K562 (cell line): ENCODE measurements around the gene BCL2L1. TPM values are rescaled to one million over a fixed set of nuclear protein-coding genes. Genes with fewer than 3 reads are reported as not detected.

Source experiments
- ARID2 ChIP-seq: fragments of 450-650 bp; IDR thresholded peaks from 2 replicates; pipeline ENCODE4 v1.6.1; 2017; ENCODE audit warnings: antibody characterized with exemption, mild to moderate bottlenecking
- DMBX1 ChIP-seq: fragments of 250-450 bp; sonication (Bioruptor Pico); IDR thresholded peaks from 2 replicates; pipeline ENCODE4 v1.8.0; 2022; ENCODE audit warnings: inconsistent platforms, mild to moderate bottlenecking, moderate library complexity, borderline replicate concordance
- E2F6 ChIP-seq, 2 experiments: IDR thresholded peaks; 2 replicates each; pipeline ENCODE4 v1.6.1; 2011; ENCODE audit warnings: borderline replicate concordance in 1 of 2, control low read depth in 1 of 2, low read depth in 1 of 2, low read length in 1 of 2, mild to moderate bottlenecking in 1 of 2, mixed read lengths in 1 of 2, moderate library complexity in 1 of 2; ENCODE audit not compliant: insufficient read depth in 1 of 2, insufficient read length in 1 of 2, poor library complexity in 1 of 2, severe bottlenecking in 1 of 2; ENCODE audit errors: extremely low read depth in 1 of 2
- HNRNPH1 ChIP-seq: fragments of 200-400 bp; formaldehyde crosslinking; optimal IDR thresholded peaks from 2 replicates; pipeline ENCODE3; 2017; ENCODE audit warnings: low read depth, mild to moderate bottlenecking, low read length, moderate library complexity
- HNRNPUL1 ChIP-seq: fragments of 200-400 bp; formaldehyde crosslinking; IDR thresholded peaks from 2 replicates; pipeline ENCODE4 v1.6.1; 2017; ENCODE audit warnings: low read length
- KLF1 ChIP-seq: fragments of 450-650 bp; IDR thresholded peaks from 2 replicates; pipeline ENCODE4 v1.6.1; 2016; ENCODE audit warnings: missing genetic modification characterization, missing compliant biosample characterization
- MIER1 ChIP-seq: fragments of 450-650 bp; IDR thresholded peaks from 2 replicates; pipeline ENCODE4 v1.6.1; 2016; ENCODE audit warnings: antibody characterized with exemption, mild to moderate bottlenecking, low read depth
- MTF1 ChIP-seq: fragments of 250-450 bp; sonication (Bioruptor Pico); IDR thresholded peaks from 2 replicates; pipeline ENCODE4 v1.9.0; 2021; ENCODE audit warnings: moderate library complexity, mild to moderate bottlenecking, inconsistent platforms, borderline replicate concordance
- POLR2AphosphoS2 ChIP-seq: IDR thresholded peaks from 2 replicates; pipeline ENCODE4 v1.6.1; 2012; ENCODE audit warnings: low read length, improper control_type of control experiment
- RBFOX2 ChIP-seq: fragments of 200-400 bp; formaldehyde crosslinking; IDR thresholded peaks from 2 replicates; pipeline ENCODE4 v1.6.1; 2017; ENCODE audit warnings: low read depth, mild to moderate bottlenecking, low read length, moderate library complexity
- SMAD1 ChIP-seq: fragments of 150-350 bp; IDR thresholded peaks from 2 replicates; pipeline ENCODE4 v1.6.1; 2014; ENCODE audit warnings: low read length, low read depth; ENCODE audit not compliant: partially characterized antibody
- SP1 ChIP-seq: sonication (generic); formaldehyde crosslinking; IDR thresholded peaks from 2 replicates; pipeline ENCODE4 v1.8.1; 2022; ENCODE audit warnings: mild to moderate bottlenecking, missing genetic modification reagents
- ZEB2 ChIP-seq: fragments of 450-650 bp; IDR thresholded peaks from 2 replicates; pipeline ENCODE4 v1.6.1; 2016
- ZFP1 ChIP-seq: fragments of 450-650 bp; formaldehyde crosslinking; IDR thresholded peaks from 2 replicates; pipeline ENCODE4 v1.4.0; 2020; ENCODE audit warnings: mild to moderate bottlenecking, mixed read lengths
- ZNF23 ChIP-seq: fragments of 250-450 bp; sonication (Bioruptor Pico); IDR thresholded peaks from 2 replicates; pipeline ENCODE4 v1.4.0; 2020; ENCODE audit warnings: mild to moderate bottlenecking
- ZNF311 ChIP-seq: fragments of 250-450 bp; sonication (Bioruptor Pico); IDR thresholded peaks from 2 replicates; pipeline ENCODE4 v1.4.0; 2020; ENCODE audit warnings: mild to moderate bottlenecking, moderate library complexity
- ZNF395 ChIP-seq: fragments of 200-800 bp; sonication (Bioruptor generic); IDR thresholded peaks from 2 replicates; pipeline ENCODE4 v1.6.1; 2017; ENCODE audit warnings: missing genetic modification characterization, missing compliant biosample characterization
- ZNF408 ChIP-seq: fragments of 250-450 bp; sonication (Bioruptor Pico); IDR thresholded peaks from 2 replicates; pipeline ENCODE4 v1.4.0; 2020; ENCODE audit warnings: low read depth, mild to moderate bottlenecking, moderate library complexity
- ZNF589 ChIP-seq: fragments of 200-800 bp; sonication (Bioruptor generic); IDR thresholded peaks from 2 replicates; pipeline ENCODE4 v1.6.1; 2016; ENCODE audit warnings: low read depth, missing genetic modification characterization, missing compliant biosample characterization
- ZNF75A ChIP-seq: fragments of 450-650 bp; formaldehyde crosslinking; IDR thresholded peaks from 2 replicates; pipeline ENCODE4 v1.4.0; 2020; ENCODE audit warnings: mild to moderate bottlenecking
- polyA plus RNA-seq, 8 experiments: library from polyadenylated mRNA; depleted of rRNA in 4 of 8; stranded (reverse) in 5 of 8; unstranded in 3 of 8; fragments of >200 nt; fragmentation: Nextera tagmentation in 2 of 8; fragmentation: Illumina TruSeq in 1 of 8; extraction: Ambion mirVana in 2 of 8; extraction: Trizol in 1 of 8; gene quantifications; 2 replicates each; pipeline versions ENCODE4 v1.2.1 to v1.2.3, GENCODE V29; 2011 to 2014; ENCODE audit warnings: inconsistent platforms in 1 of 8, missing spikeins in 1 of 8
- total RNA-seq, 7 experiments: library from RNA; depleted of rRNA in 6 of 7; stranded (reverse); fragments of >200 nt in 6 of 7; fragmentation: Illumina TruSeq in 2 of 7; extraction: Trizol in 2 of 7; gene quantifications; 2 replicates each; pipeline versions ENCODE4 v1.2.1 to v1.2.3, GENCODE V29; 2011 to 2021; ENCODE audit warnings: low replicate concordance in 1 of 7
- TF ChIP-seq, protein P1 (sequence below): IDR thresholded peaks from 2 replicates; pipeline ENCODE4 v1.6.1; 2012; ENCODE audit warnings: low read depth, low read length, improper control_type of control experiment, borderline replicate concordance
- TF ChIP-seq, protein P2 (sequence below), 3 experiments: IDR thresholded peaks in 2 of 3; conservative IDR thresholded peaks in 1 of 3; 2 replicates each; pipeline ENCODE4 v1.5.1; 2011 to 2012; ENCODE audit warnings: low read length in 3 of 3, mild to moderate bottlenecking in 3 of 3, control low read depth in 2 of 3, improper control_type of control experiment in 1 of 3, inconsistent platforms in 1 of 3, low read depth in 1 of 3, mixed read lengths in 1 of 3, moderate library complexity in 1 of 3; ENCODE audit not compliant: insufficient read depth in 2 of 3

Gene BCL2L1
- total and polyA plus RNA-seq, 9 of the 15 experiments (the other 6 are each of a cell fraction or from before 2014, with no cell fraction given), result 3.3 to 182 (median 120) TPM

GRCh38 chr20:31723319-31724078, 831 bp upstream of the BCL2L1 start (continued):
- TF ChIP-seq RBFOX2 (peak; percentile 85), ARID2 (peak; percentile 79; the same call in 1 of the 2 replicates), ZNF311 (CRISPR knock-in tag) (0 out of 2 replicates have a peak, but pooled peaks have one; percentile 41), DMBX1 (CRISPR knock-in tag) (peak; percentile 57; the same call in 1 of the 2 replicates), ZNF75A (CRISPR knock-in tag) (0 out of 2 replicates have a peak, but pooled peaks have one; percentile 61), ZFP1 (CRISPR knock-in tag) (no peak), ZNF408 (CRISPR knock-in tag) (no peak), HNRNPH1 (no peak), SP1 (peak; percentile 57), SMAD1 (no peak), MIER1 (no peak), ZNF23 (CRISPR knock-in tag) (no peak), E2F6 (IDR thresholded peaks at IDR 0.05; ENCODE audit: borderline replicate concordance in 1 of 2, extremely low read depth in 1 of 2, insufficient read depth in 1 of 2, insufficient read length in 1 of 2, low read depth in 1 of 2, low read length in 1 of 2, poor library complexity in 1 of 2, severe bottlenecking in 1 of 2) (peak in 1 of 2 experiments; percentile 19), MTF1 (CRISPR knock-in tag) (no peak), ZNF589 (CRISPR knock-in tag) (peak; percentile 83; the same call in 1 of the 2 replicates), POLR2AphosphoS2 (0 out of 2 replicates have a peak, but pooled peaks have one; percentile 47), HNRNPUL1 (no peak), ZNF395 (CRISPR knock-in tag) (no peak), KLF1 (tag) (peak; percentile 81), ZEB2 (peak; percentile 97)
- TF ChIP-seq, protein P1, sequence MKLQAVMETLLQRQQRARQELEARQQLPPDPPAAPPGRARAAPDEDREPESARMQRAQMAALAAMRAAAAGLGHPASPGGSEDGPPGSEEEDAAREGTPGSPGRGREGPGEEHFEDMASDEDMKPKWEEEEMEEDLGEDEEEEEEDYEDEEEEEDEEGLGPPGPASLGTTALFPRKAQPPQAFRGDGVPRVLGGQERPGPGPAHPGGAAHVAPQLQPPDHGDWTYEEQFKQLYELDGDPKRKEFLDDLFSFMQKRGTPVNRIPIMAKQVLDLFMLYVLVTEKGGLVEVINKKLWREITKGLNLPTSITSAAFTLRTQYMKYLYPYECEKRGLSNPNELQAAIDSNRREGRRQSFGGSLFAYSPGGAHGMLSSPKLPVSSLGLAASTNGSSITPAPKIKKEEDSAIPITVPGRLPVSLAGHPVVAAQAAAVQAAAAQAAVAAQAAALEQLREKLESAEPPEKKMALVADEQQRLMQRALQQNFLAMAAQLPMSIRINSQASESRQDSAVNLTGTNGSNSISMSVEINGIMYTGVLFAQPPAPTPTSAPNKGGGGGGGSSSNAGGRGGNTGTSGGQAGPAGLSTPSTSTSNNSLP, result peak; percentile 96
- TF ChIP-seq, protein P2, sequence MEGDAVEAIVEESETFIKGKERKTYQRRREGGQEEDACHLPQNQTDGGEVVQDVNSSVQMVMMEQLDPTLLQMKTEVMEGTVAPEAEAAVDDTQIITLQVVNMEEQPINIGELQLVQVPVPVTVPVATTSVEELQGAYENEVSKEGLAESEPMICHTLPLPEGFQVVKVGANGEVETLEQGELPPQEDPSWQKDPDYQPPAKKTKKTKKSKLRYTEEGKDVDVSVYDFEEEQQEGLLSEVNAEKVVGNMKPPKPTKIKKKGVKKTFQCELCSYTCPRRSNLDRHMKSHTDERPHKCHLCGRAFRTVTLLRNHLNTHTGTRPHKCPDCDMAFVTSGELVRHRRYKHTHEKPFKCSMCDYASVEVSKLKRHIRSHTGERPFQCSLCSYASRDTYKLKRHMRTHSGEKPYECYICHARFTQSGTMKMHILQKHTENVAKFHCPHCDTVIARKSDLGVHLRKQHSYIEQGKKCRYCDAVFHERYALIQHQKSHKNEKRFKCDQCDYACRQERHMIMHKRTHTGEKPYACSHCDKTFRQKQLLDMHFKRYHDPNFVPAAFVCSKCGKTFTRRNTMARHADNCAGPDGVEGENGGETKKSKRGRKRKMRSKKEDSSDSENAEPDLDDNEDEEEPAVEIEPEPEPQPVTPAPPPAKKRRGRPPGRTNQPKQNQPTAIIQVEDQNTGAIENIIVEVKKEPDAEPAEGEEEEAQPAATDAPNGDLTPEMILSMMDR (IDR thresholded peaks at IDR 0.05 in 2 of 3, conservative IDR thresholded peaks at IDR 0.05 in 1 of 3; ENCODE audit: insufficient read depth in 2 of 3, low read depth in 1 of 3, low read length in 3 of 3), result peak; percentile 91 to 97 (median 96)
